H9 (cell line): ENCODE data around the gene IL36B. TPM values are rescaled to one million over a fixed set of nuclear protein-coding genes. Genes with fewer than 3 reads are reported as not detected.

ENCODE experiments used
- DNase-seq: peaks from one replicate; pipeline ENCODE4 v3.0.0-alpha.2; 2017
- H2AFZ ChIP-seq: one replicate; pipeline ENCODE4 v1.6.1; 2013; ENCODE audit warnings: mild to moderate bottlenecking, low read length, control low read depth, moderate library complexity
- H2AK5ac ChIP-seq: 2 replicates; pipeline ENCODE4 v1.6.1; 2013; ENCODE audit warnings: low read length, control low read depth, mixed read lengths; ENCODE audit not compliant: insufficient read length
- H2BK120ac ChIP-seq: one replicate; pipeline ENCODE4 v1.6.1; 2013; ENCODE audit warnings: low read depth, mild to moderate bottlenecking, low read length, control low read depth, inconsistent platforms; ENCODE audit not compliant: poor library complexity, severe bottlenecking
- H2BK12ac ChIP-seq: 2 replicates; pipeline ENCODE4 v1.6.1; 2013; ENCODE audit warnings: low read length, control low read depth, mixed read lengths, low read depth; ENCODE audit not compliant: insufficient read length
- H2BK15ac ChIP-seq: 2 replicates; pipeline ENCODE4 v1.6.1; 2013; ENCODE audit warnings: low read depth, low read length, control low read depth
- H2BK20ac ChIP-seq: one replicate; pipeline ENCODE4 v1.6.1; 2013; ENCODE audit warnings: low read depth, mild to moderate bottlenecking, low read length, control low read depth, inconsistent platforms; ENCODE audit not compliant: poor library complexity, severe bottlenecking
- H2BK5ac ChIP-seq: 2 replicates; pipeline ENCODE4 v1.6.1; 2013; ENCODE audit warnings: low read length, control low read depth, mixed read lengths; ENCODE audit not compliant: insufficient read length
- H3K14ac ChIP-seq: 2 replicates; pipeline ENCODE4 v1.6.1; 2013; ENCODE audit warnings: low read length, control low read depth; ENCODE audit not compliant: insufficient read depth
- H3K18ac ChIP-seq: 2 replicates; pipeline ENCODE4 v1.6.1; 2013; ENCODE audit warnings: low read depth, mild to moderate bottlenecking, mixed read lengths, low read length, control low read depth; ENCODE audit not compliant: insufficient read length
- H3K23ac ChIP-seq: 2 replicates; pipeline ENCODE4 v1.6.1; 2013; ENCODE audit warnings: low read length, control low read depth, mixed read lengths, low read depth; ENCODE audit not compliant: insufficient read length
- H3K23me2 ChIP-seq: 2 replicates; pipeline ENCODE4 v1.6.1; 2013; ENCODE audit warnings: low read depth, mild to moderate bottlenecking, mixed read lengths, low read length, control low read depth; ENCODE audit not compliant: insufficient read length, poor library complexity, severe bottlenecking
- H3K27ac ChIP-seq: 2 replicates; pipeline ENCODE4 v1.5.1; 2013; ENCODE audit warnings: low read length, control low read depth, mixed read lengths, low read depth; ENCODE audit not compliant: insufficient read length
- H3K27me3 ChIP-seq: 2 replicates; pipeline ENCODE4 v1.6.1; 2013; ENCODE audit warnings: low read length, control low read depth, inconsistent platforms; ENCODE audit not compliant: insufficient read depth
- H3K4ac ChIP-seq: 2 replicates; pipeline ENCODE4 v1.6.1; 2013; ENCODE audit warnings: low read depth, mild to moderate bottlenecking, control low read depth, inconsistent platforms, low read length, moderate library complexity
- H3K4me1 ChIP-seq: 2 replicates; pipeline ENCODE4 v1.6.1; 2013; ENCODE audit warnings: low read length, control low read depth, inconsistent platforms; ENCODE audit not compliant: insufficient read depth
- H3K4me2 ChIP-seq: 2 replicates; pipeline ENCODE4 v1.6.1; 2013; ENCODE audit warnings: low read length, control low read depth, mixed read lengths; ENCODE audit not compliant: insufficient read length, insufficient read depth
- H3K56ac ChIP-seq: 2 replicates; pipeline ENCODE4 v1.6.1; 2013; ENCODE audit warnings: low read depth, mild to moderate bottlenecking, mixed read lengths, low read length, control low read depth; ENCODE audit not compliant: insufficient read length
- H3K79me1 ChIP-seq: 2 replicates; pipeline ENCODE4 v1.6.1; 2013; ENCODE audit warnings: low read depth, mild to moderate bottlenecking, moderate library complexity, low read length, control low read depth, inconsistent platforms; ENCODE audit not compliant: insufficient read depth, poor library complexity, severe bottlenecking
- H3K79me2 ChIP-seq: 2 replicates; pipeline ENCODE4 v1.6.1; 2013; ENCODE audit warnings: low read length, control low read depth, inconsistent platforms; ENCODE audit not compliant: insufficient read depth
- H3K9ac ChIP-seq: 2 replicates; pipeline ENCODE4 v1.6.1; 2013; ENCODE audit warnings: low read length, control low read depth, mixed read lengths; ENCODE audit not compliant: insufficient read length; ENCODE audit errors: extremely low read depth
- H3K9me3 ChIP-seq: one replicate; pipeline ENCODE4 v1.6.1; 2013; ENCODE audit warnings: low read depth, low read length, inconsistent platforms; ENCODE audit not compliant: control insufficient read depth
- H3T11ph ChIP-seq: one replicate; pipeline ENCODE4 v1.6.1; 2013; ENCODE audit warnings: mild to moderate bottlenecking, low read length, control low read depth, inconsistent platforms
- H4K20me1 ChIP-seq: one replicate; pipeline ENCODE4 v1.6.1; 2013; ENCODE audit not compliant: control insufficient read depth, insufficient read length, insufficient read depth
- H4K5ac ChIP-seq: 2 replicates; pipeline ENCODE4 v1.6.1; 2013; ENCODE audit warnings: low read depth, mild to moderate bottlenecking, mixed read lengths, low read length, control low read depth; ENCODE audit not compliant: insufficient read length
- H4K8ac ChIP-seq: replicated peaks from 2 replicates; pipeline ENCODE4 v1.6.1; 2013; ENCODE audit warnings: low read length, control low read depth, mixed read lengths, low read depth; ENCODE audit not compliant: insufficient read length
- H4K91ac ChIP-seq: 2 replicates; pipeline ENCODE4 v1.6.1; 2013; ENCODE audit warnings: low read depth, mild to moderate bottlenecking, moderate library complexity, mixed read lengths, low read length, control low read depth; ENCODE audit not compliant: insufficient read length
- H3K27ac Mint-ChIP-seq, 3 experiments: 2 replicates in 2 of 3; 3 replicates in 1 of 3; pipeline ENCODE4 v1.8.0; 2020 to 2021; ENCODE audit warnings: mixed read lengths in 3 of 3, mild to moderate bottlenecking in 1 of 3, moderate library complexity in 1 of 3
- H3K27me3 Mint-ChIP-seq: 2 replicates; pipeline ENCODE4 v1.8.0; 2021; ENCODE audit warnings: low read depth, mild to moderate bottlenecking, moderate library complexity, mixed read lengths
- H3K36me3 Mint-ChIP-seq, 3 experiments: 2 replicates in 2 of 3; 3 replicates in 1 of 3; pipeline ENCODE4 v1.8.0; 2020 to 2021; ENCODE audit warnings: low read depth in 3 of 3, mixed read lengths in 3 of 3; ENCODE audit not compliant: insufficient read depth in 1 of 3
- H3K4me1 Mint-ChIP-seq, 2 experiments: 2 replicates each; pipeline ENCODE4 v1.8.0; 2020; ENCODE audit warnings: mixed read lengths in 2 of 2
- H3K4me3 Mint-ChIP-seq, 2 experiments: 2 replicates in 1 of 2; 3 replicates in 1 of 2; pipeline ENCODE4 v1.8.0; 2020 to 2021; ENCODE audit warnings: mild to moderate bottlenecking in 2 of 2, mixed read lengths in 2 of 2, moderate library complexity in 1 of 2
- H3K9me3 Mint-ChIP-seq, 2 experiments: 2 replicates in 1 of 2; 3 replicates in 1 of 2; pipeline ENCODE4 v1.8.0; 2020; ENCODE audit warnings: mild to moderate bottlenecking in 2 of 2, mixed read lengths in 2 of 2, moderate library complexity in 1 of 2
- CTCF ChIP-seq: fragments of 200-600 bp; sonication (generic); conservative IDR thresholded peaks from 3 replicates; pipeline ENCODE4 v1.8.0; 2021; ENCODE audit warnings: antibody characterized with exemption, mild to moderate bottlenecking
- WGBS: extraction: QIAGEN DNeasy Blood & Tissue Kit; methylation state at CpG from one replicate; pipeline ENCODE4 v1.1.7; 2013; ENCODE audit warnings: missing lambda C conversion rate, low lambda C conversion rate, mixed read lengths; ENCODE audit not compliant: insufficient read length; ENCODE audit errors: extremely low coverage; 5-methylcytosine and 5-hydroxymethylcytosine counted together
- total RNA-seq: library from RNA; stranded (reverse); gene quantifications from 2 replicates; pipeline ENCODE4 v1.2.1, GENCODE V29; 2021

The IL36B gene
- total RNA-seq, 1 experiment from 2014 or later = not detected

GRCh38 chr2:113075600-113075999, 22.9 kb upstream of the IL36B start:
- H3K23ac ChIP-seq = no peak overlapping the region
- no peak overlapping the region for H2BK12ac ChIP-seq
- H4K5ac ChIP-seq = no peak overlapping the region
- no peak overlapping the region for H2BK120ac ChIP-seq
- H3K27me3 ChIP-seq = no peaks in the 10 kb centered on the region
- Mint-ChIP-seq H3K36me3 (no peaks in the 10 kb centered on the region), H3K4me1 (peaks cover 5 to 9% of the 10 kb centered on the region in 2 experiments), H3K9me3 (peaks cover 0 to 7% of the 10 kb centered on the region in 2 experiments; a peak in 2 of 5 replicates), H3K4me3 (no peak overlapping the region), H3K27me3 (peaks cover 41% of the 10 kb centered on the region), H3K27ac (no peak overlapping the region)
- H2BK20ac ChIP-seq = no peak overlapping the region
- no peaks in the 10 kb centered on the region for H3K4me1 ChIP-seq
- H4K91ac ChIP-seq = no peak overlapping the region
- no peak overlapping the region for H2AK5ac ChIP-seq
- H3K23me2 ChIP-seq = no peaks in the 10 kb centered on the region
- no CpG with 5 or more reads among the region's 3 CpGs for WGBS
- no peak overlapping the region for H3K4me2 ChIP-seq
- no peak overlapping the region for H3K14ac ChIP-seq
- H4K8ac ChIP-seq = no peak overlapping the region
- no peaks in the 10 kb centered on the region for H4K20me1 ChIP-seq
- no peak overlapping the region for H2BK5ac ChIP-seq
- no peak overlapping the region for H2AFZ ChIP-seq
- no peak overlapping the region for H3K56ac ChIP-seq
- H3K9ac ChIP-seq = no peak overlapping the region
- H3K18ac ChIP-seq = no peak overlapping the region
- no peak overlapping the region for H3T11ph ChIP-seq
- no peak for DNase-seq
- no peak overlapping the region for H2BK15ac ChIP-seq
- no peaks in the 10 kb centered on the region for H3K79me1 ChIP-seq
- no peaks in the 10 kb centered on the region for H3K79me2 ChIP-seq
- TF ChIP-seq CTCF = no peak
- no peak overlapping the region for H3K27ac ChIP-seq
- no peak overlapping the region for H3K4ac ChIP-seq
- no peaks in the 10 kb centered on the region for H3K9me3 ChIP-seq
